HG02571 (cell line): Measurements from ENCODE around the gene MAPKAPK2.
"Not testable (repeated sequence)": the region's sequence is repeated elsewhere in the genome, so short reads cannot be mapped to it uniquely, and the experiment has no call there.

Source experiments
- ATAC-seq: cut with Tn5 transposase; IDR thresholded peaks from one replicate; pipeline ENCODE4 v1.9.1; 2021; ENCODE audit warnings: mild to moderate bottlenecking, moderate library complexity; ENCODE audit not compliant: unreplicated experiment

The MAPKAPK2 gene

DNA sequence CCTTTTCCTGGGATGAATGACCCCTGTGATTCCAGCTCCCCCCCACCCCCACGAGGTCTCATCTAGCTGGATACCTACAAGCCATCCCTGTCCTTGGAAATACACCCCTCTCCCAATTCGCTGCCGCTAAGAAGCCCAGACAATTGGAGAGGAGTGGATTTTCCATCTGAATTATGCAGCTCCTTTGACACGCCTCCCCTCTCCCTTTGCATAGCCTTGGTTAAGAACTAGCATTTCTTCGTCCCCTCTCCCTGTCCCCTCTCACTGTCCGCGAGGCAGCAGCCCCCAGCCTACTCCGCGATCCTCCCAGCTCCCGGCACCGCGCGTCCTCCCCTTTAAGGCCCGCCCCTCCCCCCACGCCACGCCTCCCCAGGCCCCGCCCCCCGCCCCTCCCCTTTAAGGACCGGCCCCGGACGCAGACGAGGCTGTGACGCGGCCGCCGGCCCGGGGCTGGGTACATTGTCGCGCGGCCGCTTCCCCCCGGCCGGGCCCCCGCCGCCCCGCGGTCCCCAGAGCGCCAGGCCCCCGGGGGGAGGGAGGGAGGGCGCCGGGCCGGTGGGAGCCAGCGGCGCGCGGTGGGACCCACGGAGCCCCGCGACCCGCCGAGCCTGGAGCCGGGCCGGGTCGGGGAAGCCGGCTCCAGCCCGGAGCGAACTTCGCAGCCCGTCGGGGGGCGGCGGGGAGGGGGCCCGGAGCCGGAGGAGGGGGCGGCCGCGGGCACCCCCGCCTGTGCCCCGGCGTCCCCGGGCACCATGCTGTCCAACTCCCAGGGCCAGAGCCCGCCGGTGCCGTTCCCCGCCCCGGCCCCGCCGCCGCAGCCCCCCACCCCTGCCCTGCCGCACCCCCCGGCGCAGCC is at the start of gene MAPKAPK2:
MAPKAPK2 (plus strand) TSS at position 428 of the 856 bp plus-strand sequence; CDS start at position 753, 325 bp downstream.
- ATAC-seq, result peak; percentile 39

- peak; percentile 87 for ATAC-seq
Measured at GRCh38 chr1:206635080-206635977, 49.4 kb upstream of the MAPKAPK2 start, which contains the start of gene DYRK3. DYRK3 (plus strand) TSS chr1:206635536; CDS start chr1:206635704, 168 bp downstream.

- ATAC-seq, result peak; percentile 15
Measured at GRCh38 chr1:206635978-206636345, 48.7 kb upstream of the MAPKAPK2 start.

DNA sequence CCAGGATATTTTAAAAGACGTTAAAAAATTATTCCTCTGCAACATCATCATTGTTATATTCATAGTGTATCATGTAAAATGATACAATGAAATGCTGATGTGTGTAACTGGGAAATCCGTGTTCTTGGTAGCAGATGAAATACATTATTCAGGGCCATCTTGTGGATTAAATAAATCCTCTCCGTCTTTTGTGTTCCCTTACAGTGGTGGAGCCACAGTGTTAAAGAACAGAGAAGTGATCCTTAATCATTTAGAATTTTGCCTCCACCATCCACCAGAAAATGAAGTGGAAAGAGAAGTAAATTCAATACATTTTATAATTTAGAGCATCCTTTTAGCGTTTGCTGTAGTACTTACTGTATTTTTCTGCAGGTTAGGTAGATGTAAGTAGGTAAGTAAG is 48.0 kb upstream of the MAPKAPK2 start:
- no peak for ATAC-seq

DNA sequence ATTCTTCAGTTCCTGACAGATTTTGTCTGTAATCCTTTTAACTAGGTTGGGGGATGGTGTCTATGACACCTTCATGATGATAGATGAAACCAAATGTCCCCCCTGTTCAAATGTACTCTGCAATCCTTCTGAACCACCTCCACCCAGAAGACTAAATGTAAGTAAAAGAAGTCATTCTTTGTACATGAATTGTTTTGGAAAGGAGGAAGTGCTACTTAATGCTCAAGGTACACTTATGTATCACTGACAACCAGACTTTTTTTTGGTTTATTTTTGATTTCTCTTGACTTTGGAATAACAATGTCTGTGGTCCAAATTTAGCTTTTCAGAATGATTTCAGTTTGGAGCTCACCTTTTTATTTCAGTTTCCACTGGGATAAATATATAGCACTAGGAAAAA is 47.1 kb upstream of the MAPKAPK2 start:
- no peak for ATAC-seq

- not testable (repeated sequence) for ATAC-seq
Measured at GRCh38 chr1:206642074-206642473, 42.6 kb upstream of the MAPKAPK2 start.

- no peak for ATAC-seq
Measured at GRCh38 chr1:206643118-206643698, 41.5 kb upstream of the MAPKAPK2 start.

- ATAC-seq, result no peak
Measured at GRCh38 chr1:206646504-206646903, 38.2 kb upstream of the MAPKAPK2 start.

- no peak for ATAC-seq
Measured at GRCh38 chr1:206647224-206647623, 37.5 kb upstream of the MAPKAPK2 start.

- ATAC-seq, result no peak
Measured at GRCh38 chr1:206649261-206649921, 35.3 kb upstream of the MAPKAPK2 start.

DNA sequence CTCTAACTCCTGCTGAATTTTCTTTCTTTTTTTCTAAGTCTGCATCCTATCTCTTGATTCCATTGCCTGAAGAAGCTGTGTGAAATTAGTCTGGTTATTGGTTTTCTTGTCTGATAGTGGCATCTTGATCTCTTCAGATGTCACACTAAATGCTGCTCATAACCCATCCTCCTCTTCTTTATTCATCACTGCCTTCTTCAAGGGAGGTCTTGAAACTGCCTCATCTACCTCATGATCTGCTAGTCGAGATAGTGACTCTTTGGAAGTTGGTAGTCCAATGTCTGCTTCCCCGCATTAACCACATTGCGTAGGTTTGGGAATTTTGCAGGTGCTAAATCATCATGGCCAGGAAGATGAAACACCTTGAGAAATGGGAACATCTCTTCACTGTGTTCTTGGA is 33.7 kb upstream of the MAPKAPK2 start:
- no peak for ATAC-seq

GRCh38 chr1:206651958-206652890 is 32.5 kb upstream of the MAPKAPK2 start:
- no peak for ATAC-seq

- no peak for ATAC-seq
Measured at GRCh38 chr1:206653715-206654459, 30.8 kb upstream of the MAPKAPK2 start.

- no peak for ATAC-seq
Measured at GRCh38 chr1:206654828-206655227, 29.9 kb upstream of the MAPKAPK2 start.

DNA sequence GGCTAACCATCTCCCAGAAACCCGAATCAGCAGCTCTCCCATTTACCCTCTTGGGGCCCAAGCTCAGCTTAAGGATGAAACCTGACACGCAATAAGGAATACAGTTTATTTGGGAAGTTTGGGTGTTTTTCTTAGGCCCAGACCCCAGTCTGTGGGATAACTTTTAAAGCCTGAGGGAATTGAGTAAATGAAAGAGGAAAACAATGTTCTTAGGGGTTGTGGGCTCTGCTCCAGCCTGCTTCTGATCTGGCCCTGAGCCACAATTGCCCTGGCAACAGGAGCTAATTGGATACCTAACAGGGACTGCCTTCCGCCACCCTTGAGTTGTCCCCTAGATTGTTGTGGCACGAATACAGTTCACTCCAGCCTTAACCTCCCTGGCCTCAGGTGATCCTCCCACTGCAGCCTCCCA is 29.2 kb upstream of the MAPKAPK2 start:
- ATAC-seq, result no peak

- ATAC-seq, result no peak
Measured at GRCh38 chr1:206656936-206657335, 27.8 kb upstream of the MAPKAPK2 start.

DNA sequence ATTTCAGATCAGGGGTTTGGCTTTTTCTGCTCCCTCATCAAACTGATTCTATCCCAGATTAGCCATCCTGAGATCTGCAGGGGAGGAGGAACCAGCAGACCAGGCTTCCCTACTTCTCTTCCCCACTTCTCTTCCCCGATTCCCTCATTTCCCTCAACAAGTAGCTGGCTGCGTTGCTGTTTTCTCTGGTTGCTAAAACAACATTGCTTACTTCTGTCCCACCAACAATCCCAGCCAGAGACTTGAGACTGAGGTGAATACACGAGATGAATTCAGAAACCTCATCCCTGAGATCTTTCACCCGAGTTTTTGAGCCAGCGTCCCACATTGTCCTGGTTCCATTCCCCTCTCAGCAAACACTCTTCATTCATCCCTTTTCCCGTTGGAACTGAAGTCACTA is 27.0 kb upstream of the MAPKAPK2 start:
- no peak for ATAC-seq

- peak; percentile 63 for ATAC-seq
Measured at GRCh38 chr1:206658264-206658980, 26.3 kb upstream of the MAPKAPK2 start.
